ENCODE results near the gene HOMER3. TPM values are rescaled to one million over a fixed set of nuclear protein-coding genes. Genes with fewer than 3 reads are reported as not detected.

HOMER3 gene
- total RNA-seq, 1 donor from 2014 or later, result 50.6 TPM

DNA sequence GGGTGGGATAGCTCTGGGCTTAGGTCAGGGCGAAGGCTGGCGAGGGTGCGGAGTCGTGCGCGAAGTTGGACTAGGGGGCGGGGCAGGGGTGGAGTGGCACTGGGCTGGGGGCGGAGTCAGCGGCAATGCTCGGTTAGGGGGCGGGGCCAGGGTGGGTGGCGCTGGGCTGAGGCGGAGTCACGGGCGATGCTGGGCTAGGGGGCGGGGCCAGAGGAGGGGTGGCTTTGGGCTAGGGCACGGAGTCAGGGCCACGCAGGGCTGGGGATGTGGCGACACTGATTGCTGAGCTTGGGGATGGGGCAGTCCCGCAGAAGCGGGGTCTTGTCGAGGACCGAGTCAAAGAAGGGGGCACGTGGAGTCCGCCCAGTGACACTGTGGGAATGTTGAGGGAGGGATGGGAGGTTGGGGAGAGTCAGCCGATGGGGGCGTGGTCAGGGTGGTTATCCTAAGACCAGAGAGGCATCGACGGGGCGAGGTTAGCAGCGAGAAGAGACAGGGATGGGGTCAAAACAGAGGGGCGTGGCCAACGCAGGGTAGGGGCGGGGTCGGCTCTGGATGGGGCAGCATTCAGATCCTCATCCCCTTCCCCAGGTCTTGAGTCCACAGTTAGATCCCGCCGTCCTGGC, 8.7 kb downstream of the HOMER3 start:
- no peaks in the 10 kb centered on the region for H3K9me3 Mint-ChIP-seq (ENCODE audit: low read depth)
- H3K4me3 Mint-ChIP-seq (ENCODE audit: unreplicated experiment), result no peak overlapping the region
- peaks cover 16% of the 10 kb centered on the region for H3K36me3 Mint-ChIP-seq (ENCODE audit: low read depth)
- H3K27me3 Mint-ChIP-seq (ENCODE audit: low read depth), result no peaks in the 10 kb centered on the region
- DNase-seq (ENCODE audit: low spot score), result no peak
- no peaks in the 10 kb centered on the region for H3K4me1 Mint-ChIP-seq (ENCODE audit: low read depth)
- TF ChIP-seq, protein P1, sequence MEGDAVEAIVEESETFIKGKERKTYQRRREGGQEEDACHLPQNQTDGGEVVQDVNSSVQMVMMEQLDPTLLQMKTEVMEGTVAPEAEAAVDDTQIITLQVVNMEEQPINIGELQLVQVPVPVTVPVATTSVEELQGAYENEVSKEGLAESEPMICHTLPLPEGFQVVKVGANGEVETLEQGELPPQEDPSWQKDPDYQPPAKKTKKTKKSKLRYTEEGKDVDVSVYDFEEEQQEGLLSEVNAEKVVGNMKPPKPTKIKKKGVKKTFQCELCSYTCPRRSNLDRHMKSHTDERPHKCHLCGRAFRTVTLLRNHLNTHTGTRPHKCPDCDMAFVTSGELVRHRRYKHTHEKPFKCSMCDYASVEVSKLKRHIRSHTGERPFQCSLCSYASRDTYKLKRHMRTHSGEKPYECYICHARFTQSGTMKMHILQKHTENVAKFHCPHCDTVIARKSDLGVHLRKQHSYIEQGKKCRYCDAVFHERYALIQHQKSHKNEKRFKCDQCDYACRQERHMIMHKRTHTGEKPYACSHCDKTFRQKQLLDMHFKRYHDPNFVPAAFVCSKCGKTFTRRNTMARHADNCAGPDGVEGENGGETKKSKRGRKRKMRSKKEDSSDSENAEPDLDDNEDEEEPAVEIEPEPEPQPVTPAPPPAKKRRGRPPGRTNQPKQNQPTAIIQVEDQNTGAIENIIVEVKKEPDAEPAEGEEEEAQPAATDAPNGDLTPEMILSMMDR (IDR thresholded peaks at IDR 0.05), result no peak
- H3K27ac Mint-ChIP-seq (ENCODE audit: unreplicated experiment), result peak overlapping the region; percentile 51

DNA sequence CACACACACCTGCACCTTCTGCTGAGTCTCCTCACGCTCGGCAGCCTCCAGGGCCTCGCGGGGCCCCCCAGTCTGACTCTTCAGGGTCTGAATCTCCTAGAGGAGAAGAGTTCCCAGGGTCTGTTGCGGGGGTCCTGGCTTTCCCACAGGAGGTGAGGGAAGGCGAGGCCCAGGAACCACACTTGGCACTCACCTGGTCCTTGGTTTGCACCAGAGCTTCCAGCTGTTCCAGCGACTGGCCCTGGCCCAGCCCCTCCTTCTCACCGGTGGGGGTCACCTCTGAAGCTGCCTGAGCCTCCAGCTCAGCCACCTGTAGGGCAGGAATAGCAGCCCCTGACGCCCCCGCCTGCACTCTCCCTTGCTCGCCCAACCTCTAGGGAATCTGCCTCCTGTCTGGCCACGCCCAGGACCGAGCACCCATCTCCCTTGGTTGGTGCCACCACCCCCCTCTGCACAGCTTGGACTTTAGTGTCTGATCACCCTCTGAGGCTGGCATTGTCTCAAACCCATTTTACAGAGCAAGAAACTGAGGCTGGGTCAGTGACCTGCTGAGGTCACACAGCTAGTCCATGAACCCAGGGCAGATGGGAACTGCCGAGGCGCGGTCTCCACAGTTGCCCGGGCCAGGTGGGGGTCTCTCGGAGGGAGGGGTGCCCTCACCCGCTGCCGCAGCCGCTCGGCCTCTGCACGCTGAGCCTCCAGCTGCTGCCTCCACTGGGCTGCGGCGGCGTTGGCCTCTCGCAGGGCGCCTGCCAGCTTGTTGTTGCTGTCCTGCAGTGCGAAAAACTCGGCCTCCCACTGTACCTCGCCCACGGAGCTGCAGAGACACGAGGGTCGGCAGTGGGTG, 9.5 kb downstream of the HOMER3 start:
- Mint-ChIP-seq H3K36me3 (ENCODE audit: low read depth) (peaks cover 17% of the 10 kb centered on the region), H3K27ac (ENCODE audit: unreplicated experiment) (no peak overlapping the region), H3K4me1 (ENCODE audit: low read depth) (no peaks in the 10 kb centered on the region), H3K27me3 (ENCODE audit: low read depth) (no peaks in the 10 kb centered on the region), H3K4me3 (ENCODE audit: unreplicated experiment) (no peak overlapping the region), H3K9me3 (ENCODE audit: low read depth) (no peaks in the 10 kb centered on the region)
- DNase-seq (ENCODE audit: low spot score), result no peak
- TF ChIP-seq, protein P1 (IDR thresholded peaks at IDR 0.05), result no peak

DNA sequence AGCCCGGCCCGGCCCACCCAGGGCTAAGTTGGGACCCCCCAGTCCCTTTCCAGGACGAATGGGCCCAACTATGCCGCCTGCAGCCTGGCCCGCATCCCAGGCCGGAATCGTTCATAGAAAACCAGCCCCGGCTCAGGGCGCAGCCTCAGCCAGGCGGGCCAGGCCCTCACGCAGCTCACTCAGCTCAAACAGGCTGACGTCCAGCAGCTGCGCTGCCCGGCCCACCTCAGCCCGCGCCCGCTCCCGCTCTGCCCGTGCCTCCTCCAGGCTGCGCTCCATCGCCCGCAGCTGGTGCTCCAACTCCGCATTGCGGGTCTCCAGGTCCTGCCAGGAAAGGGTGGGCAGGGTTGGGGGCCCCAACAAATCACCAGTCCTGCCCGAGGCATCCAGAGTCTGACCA, 11.7 kb downstream of the HOMER3 start:
- Mint-ChIP-seq H3K27me3 (ENCODE audit: low read depth) (no peaks in the 10 kb centered on the region), H3K4me3 (ENCODE audit: unreplicated experiment) (no peak overlapping the region), H3K4me1 (ENCODE audit: low read depth) (no peaks in the 10 kb centered on the region), H3K9me3 (ENCODE audit: low read depth) (no peaks in the 10 kb centered on the region), H3K27ac (ENCODE audit: unreplicated experiment) (no peak overlapping the region), H3K36me3 (ENCODE audit: low read depth) (peaks cover 23% of the 10 kb centered on the region)
- TF ChIP-seq, protein P1 (IDR thresholded peaks at IDR 0.05), result no peak
- no peak for DNase-seq (ENCODE audit: low spot score)

DNA sequence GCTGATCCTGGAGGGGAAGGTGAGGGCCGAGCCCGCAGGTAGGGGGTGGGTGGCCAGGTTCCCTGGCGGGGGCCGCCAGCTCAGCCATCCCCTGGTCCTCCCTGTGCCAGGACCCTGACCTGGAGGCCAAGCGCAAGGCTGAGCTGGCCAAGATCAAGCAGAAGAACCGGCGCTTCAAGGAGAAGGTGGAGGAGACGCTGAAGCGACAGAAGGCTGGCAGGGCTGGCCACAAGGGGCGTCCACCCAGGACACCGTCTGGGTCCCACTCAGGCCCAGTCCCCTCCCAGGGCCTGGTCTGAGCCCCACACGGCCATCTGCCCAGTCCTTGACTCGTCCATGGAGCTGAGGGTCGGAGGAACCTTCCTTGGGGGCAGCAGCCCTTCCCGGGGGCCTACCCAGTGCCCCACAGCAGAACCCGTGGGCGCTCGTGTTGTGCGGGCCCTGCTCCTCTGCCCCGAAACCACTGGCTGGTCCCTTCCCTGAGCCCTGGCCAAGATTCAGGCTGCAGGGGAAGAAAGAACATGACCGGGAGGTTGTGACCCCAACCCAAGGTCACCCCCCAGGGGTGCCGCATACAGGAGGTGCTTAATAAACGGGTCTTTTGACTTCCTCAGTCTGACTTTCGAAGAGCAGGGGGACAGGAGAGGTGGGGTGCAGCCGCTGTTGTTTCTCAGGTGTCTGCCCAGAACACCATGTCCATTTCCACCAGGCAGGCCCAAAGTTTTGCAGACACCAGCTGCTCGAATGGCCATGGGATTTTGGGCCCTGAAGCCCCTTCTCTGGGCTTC, 12.8 kb downstream of the HOMER3 start:
- H3K9me3 Mint-ChIP-seq (ENCODE audit: low read depth), result no peaks in the 10 kb centered on the region
- TF ChIP-seq, protein P1 (IDR thresholded peaks at IDR 0.05), result no peak
- no peaks in the 10 kb centered on the region for H3K4me1 Mint-ChIP-seq (ENCODE audit: low read depth)
- H3K4me3 Mint-ChIP-seq (ENCODE audit: unreplicated experiment), result no peak overlapping the region
- H3K27ac Mint-ChIP-seq (ENCODE audit: unreplicated experiment), result no peak overlapping the region
- no peaks in the 10 kb centered on the region for H3K27me3 Mint-ChIP-seq (ENCODE audit: low read depth)
- DNase-seq (ENCODE audit: low spot score), result no peak
- H3K36me3 Mint-ChIP-seq (ENCODE audit: low read depth), result peaks cover 20% of the 10 kb centered on the region

DNA sequence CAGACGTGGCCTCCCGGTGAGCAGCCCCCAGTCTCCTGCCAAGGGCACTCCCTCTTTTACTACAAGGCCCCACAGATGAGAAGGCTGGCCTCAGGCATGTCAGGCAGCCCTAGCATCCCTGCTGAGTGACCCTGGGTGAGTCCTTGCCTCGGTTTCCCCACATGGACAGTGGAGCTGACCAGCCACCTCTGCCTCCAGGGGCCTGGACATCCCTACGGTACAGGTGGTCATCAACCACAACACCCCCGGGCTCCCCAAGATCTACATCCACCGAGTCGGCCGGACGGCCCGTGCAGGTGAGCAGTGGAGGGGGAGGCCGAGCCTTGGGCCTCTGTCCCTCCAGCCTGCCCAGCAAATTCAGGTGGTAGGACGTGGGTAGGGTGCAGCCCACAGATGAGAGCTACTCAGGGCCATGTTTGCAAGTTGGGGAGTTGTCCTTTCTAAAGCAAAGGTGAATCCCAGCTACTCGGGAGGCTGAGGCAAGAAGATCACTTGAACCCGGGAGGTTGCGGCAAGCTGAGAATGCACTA, 16.3 kb downstream of the HOMER3 start:
- Mint-ChIP-seq H3K27me3 (ENCODE audit: low read depth) (no peaks in the 10 kb centered on the region), H3K4me3 (ENCODE audit: unreplicated experiment) (no peak overlapping the region), H3K36me3 (ENCODE audit: low read depth) (peaks cover 21% of the 10 kb centered on the region), H3K9me3 (ENCODE audit: low read depth) (no peaks in the 10 kb centered on the region), H3K27ac (ENCODE audit: unreplicated experiment) (no peak overlapping the region), H3K4me1 (ENCODE audit: low read depth) (peaks cover 15% of the 10 kb centered on the region)
- no peak for DNase-seq (ENCODE audit: low spot score)
- TF ChIP-seq, protein P1 (IDR thresholded peaks at IDR 0.05), result no peak
